HCT116 (cell line): Measurements from ENCODE around the gene COL18A1.

ENCODE experiments used
- CTCF ChIP-seq, 3 experiments: fragments of 200-600 bp in 1 of 3; sonication (generic) in 1 of 3; IDR thresholded peaks in 2 of 3; conservative IDR thresholded peaks in 1 of 3; 2 replicates each; pipeline ENCODE4 v1.5.1; 2012 to 2017; ENCODE audit warnings: low read depth in 2 of 3, low read length in 2 of 3, antibody characterized with exemption in 1 of 3, borderline replicate concordance in 1 of 3, control low read depth in 1 of 3, mild to moderate bottlenecking in 1 of 3, mixed read lengths in 1 of 3, mixed run types in 1 of 3, moderate library complexity in 1 of 3; ENCODE audit not compliant: insufficient read depth in 1 of 3
- POLR2A ChIP-seq: IDR thresholded peaks from 2 replicates; pipeline ENCODE4 v1.7.0; 2011; ENCODE audit warnings: borderline replicate concordance; ENCODE audit not compliant: insufficient read depth, insufficient read length; ENCODE audit errors: extremely low read depth

- TF ChIP-seq POLR2A, result no peak
- TF ChIP-seq CTCF (IDR thresholded peaks at IDR 0.05 in 2 of 3, conservative IDR thresholded peaks at IDR 0.05 in 1 of 3; ENCODE audit: borderline replicate concordance in 1 of 3, insufficient read depth in 1 of 3, low read depth in 2 of 3, low read length in 2 of 3), result no peak
These were observed 90.1 kb downstream of the COL18A1 start for GRCh38 chr21:45494851-45495680.
